ENCODE measurements around the gene DTNB. TPM values are rescaled to one million over a fixed set of nuclear protein-coding genes. Genes with fewer than 3 reads are reported as not detected.
A peak's percentile ranks its signal among the peaks of the same experiment; 100 is the strongest.

Gene DTNB
- total RNA-seq, 1 donor from 2014 or later: 5.9 TPM

- ATAC-seq: peak; percentile 69
- intact Hi-C loops (cut with micrococcal nuclease): no loop called here
Measured at GRCh38 chr2:25491003-25491696, 182.2 kb downstream of the DTNB start.

GRCh38 chr2:25490217-25490616 lies 183.2 kb downstream of the DTNB start:
- intact Hi-C loops (cut with micrococcal nuclease): no loop called here
- no peak for DNase-seq
- ATAC-seq: no peak

More at GRCh38 chr2:25491003-25491696, 182.2 kb downstream of the DTNB start:
- DNase-seq: no peak

- DNase-seq (no peak), ATAC-seq (no peak)
- intact Hi-C loops (cut with micrococcal nuclease): no loop called here
Measured at GRCh38 chr2:25489631-25490030, 183.7 kb downstream of the DTNB start.

- no peak for ATAC-seq
- no peak for DNase-seq
- intact Hi-C loops (cut with micrococcal nuclease): no loop called here
Measured at GRCh38 chr2:25483607-25484266, 189.6 kb downstream of the DTNB start.

GRCh38 chr2:25482341-25482740 lies 191.0 kb downstream of the DTNB start:
- DNase-seq (no peak), ATAC-seq (no peak)
- intact Hi-C loops (cut with micrococcal nuclease): no loop called here

GRCh38 chr2:25481381-25482300 lies 191.7 kb downstream of the DTNB start:
- ATAC-seq: no peak
- DNase-seq: no peak
- intact Hi-C loops (cut with micrococcal nuclease): no loop called here

- intact Hi-C loops (cut with micrococcal nuclease): no loop called here
- no peak for DNase-seq
- ATAC-seq: no peak
Measured at GRCh38 chr2:25480561-25480960, 192.8 kb downstream of the DTNB start.

- intact Hi-C loops (cut with micrococcal nuclease): no loop called here
- DNase-seq (no peak), ATAC-seq (no peak)
Measured at GRCh38 chr2:25479761-25480160, 193.6 kb downstream of the DTNB start.

GRCh38 chr2:25478736-25479135 lies 194.6 kb downstream of the DTNB start:
- ATAC-seq: no peak
- intact Hi-C loops (cut with micrococcal nuclease): no loop called here
- no peak for DNase-seq

GRCh38 chr2:25473758-25474340 lies 199.5 kb downstream of the DTNB start:
- peak; percentile 42 for DNase-seq
- intact Hi-C loops (cut with micrococcal nuclease): no loop called here
- ATAC-seq: no peak

GRCh38 chr2:25473131-25473530 lies 200.2 kb downstream of the DTNB start:
- no peak for ATAC-seq
- intact Hi-C loops (cut with micrococcal nuclease): no loop called here
- DNase-seq: no peak

- intact Hi-C loops (cut with micrococcal nuclease): no loop called here
- ATAC-seq (no peak), DNase-seq (no peak)
Measured at GRCh38 chr2:25470806-25471205, 202.6 kb downstream of the DTNB start.

GRCh38 chr2:25467743-25468142 lies 205.6 kb downstream of the DTNB start:
- intact Hi-C loops (cut with micrococcal nuclease): no loop called here
- DNase-seq (no peak), ATAC-seq (no peak)

GRCh38 chr2:25462021-25462420 lies 211.4 kb downstream of the DTNB start:
- no peak for ATAC-seq
- intact Hi-C loops (cut with micrococcal nuclease): no loop called here
- no peak for DNase-seq

GRCh38 chr2:25460261-25460905 lies 213.0 kb downstream of the DTNB start:
- intact Hi-C loops (cut with micrococcal nuclease): no loop called here
- DNase-seq: no peak
- ATAC-seq: no peak

GRCh38 chr2:25454824-25455611 lies 218.4 kb downstream of the DTNB start:
- ATAC-seq: peak; percentile 34
- DNase-seq: no peak
- intact Hi-C loops (cut with micrococcal nuclease): no loop called here

GRCh38 chr2:25453199-25453905 lies 220.0 kb downstream of the DTNB start:
- ATAC-seq: peak; percentile 72

GRCh38 chr2:25448808-25449207 lies 224.6 kb downstream of the DTNB start:
- ATAC-seq: no peak
- DNase-seq: no peak
- intact Hi-C loops (cut with micrococcal nuclease): no loop called here

More at GRCh38 chr2:25453199-25453905, 220.0 kb downstream of the DTNB start:
- intact Hi-C loops (cut with micrococcal nuclease): no loop called here
- no peak for DNase-seq
